ENCODE measurements around the gene BOC.

BOC gene

DNA sequence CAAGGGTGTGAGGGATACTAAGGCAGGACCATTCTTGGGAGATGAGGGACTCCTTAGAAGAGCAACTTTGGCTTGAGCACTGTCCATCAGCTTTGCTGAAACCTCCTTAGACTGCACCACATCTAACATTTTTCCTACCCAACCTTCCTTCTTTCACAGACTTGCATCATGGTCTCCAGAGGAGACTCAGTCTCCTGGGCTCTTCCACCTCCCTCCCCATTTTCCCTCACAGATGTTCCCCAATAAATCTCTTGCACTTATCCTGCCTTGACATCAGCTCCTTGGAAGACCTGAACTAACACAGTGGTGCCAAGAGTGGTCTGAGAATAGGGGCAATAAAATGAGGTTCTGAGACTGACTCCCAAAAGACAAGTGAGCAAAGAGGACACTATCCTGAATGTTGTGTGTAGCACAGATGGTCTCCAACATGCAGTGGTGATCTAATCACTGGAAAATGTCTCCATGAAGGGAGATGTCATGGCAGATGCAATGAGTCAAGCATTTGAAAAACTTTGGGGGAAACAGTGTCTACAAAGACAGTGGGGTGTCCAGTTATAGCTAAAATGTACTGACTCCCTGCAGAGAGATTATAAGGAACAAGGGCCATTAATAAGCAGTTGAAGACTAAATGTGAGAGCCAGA, 26.0 kb upstream of the BOC start:
- DNase-seq (ENCODE audit: low read depth): no peak

DNA sequence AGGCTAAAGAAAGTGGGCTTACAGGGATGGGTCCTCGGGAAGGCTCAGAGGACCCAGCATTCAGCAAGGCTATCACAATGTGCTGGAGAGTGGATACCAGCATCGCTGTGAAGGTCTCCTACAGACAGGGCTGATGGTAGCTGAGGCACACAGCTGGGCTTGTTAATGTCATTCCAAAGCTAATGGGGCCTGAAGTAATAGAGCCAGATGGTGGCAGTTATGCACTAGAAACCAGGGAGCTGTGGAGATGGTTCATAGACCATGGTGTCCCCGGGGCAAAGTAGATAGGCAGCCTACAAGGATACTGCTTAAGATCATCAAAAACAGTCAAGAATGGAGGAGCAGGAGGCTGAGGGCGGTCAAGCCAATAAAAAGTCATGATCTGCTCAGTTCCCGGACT, 24.8 kb upstream of the BOC start:
- DNase-seq (ENCODE audit: low read depth): no peak

DNA sequence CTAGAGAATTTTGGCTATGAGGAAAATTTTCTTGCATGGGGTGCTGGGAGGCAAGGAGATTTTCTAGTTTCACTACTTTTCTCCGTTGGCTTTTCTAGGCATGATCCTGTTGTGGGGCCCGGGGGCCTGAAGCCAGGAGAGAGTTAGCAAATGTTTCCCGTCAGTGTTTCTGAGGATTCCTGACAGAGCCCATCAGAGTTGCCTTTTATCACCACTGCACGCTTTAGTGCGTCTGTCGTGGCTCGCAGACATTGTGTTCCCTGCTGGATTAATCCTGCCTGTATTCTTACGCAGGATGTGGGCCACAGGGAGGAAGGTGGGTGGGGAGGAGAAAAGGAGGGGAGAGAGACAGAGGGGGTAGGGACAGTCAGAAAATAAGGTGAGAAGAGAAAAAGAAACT, 18.1 kb upstream of the BOC start:
- no peak for DNase-seq (ENCODE audit: low read depth)

DNA sequence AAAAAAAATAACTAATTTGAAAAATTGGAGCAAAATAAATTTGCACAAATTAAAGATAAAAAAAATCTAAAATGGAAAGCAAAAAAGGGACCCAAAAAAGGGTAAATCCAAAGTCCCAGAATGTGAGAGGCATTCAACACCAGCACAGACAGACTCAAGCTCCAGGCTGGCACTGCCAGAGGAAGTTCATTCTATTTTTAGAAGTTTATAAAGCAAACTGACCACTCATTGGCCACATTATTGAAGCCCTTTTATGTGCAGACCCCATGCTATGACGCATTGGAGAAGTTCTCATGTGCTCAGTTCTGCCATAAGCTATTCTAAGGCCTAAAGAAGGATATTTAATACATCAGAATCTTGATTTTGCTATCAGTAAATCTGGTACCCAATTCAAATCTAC, 17.6 kb upstream of the BOC start:
- no peak for DNase-seq (ENCODE audit: low read depth)

DNA sequence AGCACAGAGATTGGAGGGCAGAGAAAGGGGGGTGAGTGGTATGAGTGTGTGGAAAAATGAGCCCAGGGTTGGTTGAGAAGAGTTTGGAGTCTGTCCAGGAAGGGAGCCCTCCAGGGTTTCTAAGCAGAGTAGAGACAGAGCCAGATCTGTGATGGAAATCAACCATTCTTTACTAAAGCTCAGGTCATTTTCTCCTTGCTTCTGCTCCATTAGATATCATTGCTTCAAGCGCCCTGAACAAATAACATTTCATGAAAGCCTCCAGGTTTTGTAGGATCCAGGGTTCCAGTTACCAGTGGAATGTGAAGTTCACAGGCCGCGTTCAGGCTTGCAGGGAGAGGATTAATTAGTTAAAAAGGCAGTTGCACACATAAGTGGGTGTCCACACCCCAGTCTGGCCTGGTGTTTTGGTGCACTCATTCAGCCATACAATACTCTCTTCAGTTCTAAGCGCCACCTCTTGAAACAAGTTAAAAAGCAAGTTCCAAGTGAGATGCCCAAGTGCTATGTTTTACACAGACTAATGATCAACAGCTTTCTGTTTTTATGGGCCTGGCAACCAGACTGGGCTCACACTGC, 16.4 kb upstream of the BOC start:
- DNase-seq (ENCODE audit: low read depth): no peak

DNA sequence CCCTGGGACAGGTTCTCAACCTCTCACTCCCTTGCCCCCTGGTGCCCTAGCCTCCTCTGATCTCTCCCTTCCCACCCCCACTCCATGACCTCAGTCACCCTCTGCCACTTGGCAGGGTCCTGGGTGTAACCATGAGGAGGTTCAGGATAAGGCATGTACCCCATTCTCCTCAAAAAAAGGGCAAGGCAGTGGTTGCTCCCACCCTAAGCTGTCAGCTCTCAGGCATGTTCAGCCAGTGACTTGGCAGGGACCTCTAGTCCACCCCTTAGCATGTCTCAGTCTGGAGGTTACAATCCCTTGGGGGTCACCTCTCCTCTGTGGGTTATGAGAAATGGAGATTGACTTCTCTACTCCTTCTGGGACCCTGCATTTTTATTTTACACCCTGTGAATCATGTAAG, 11.0 kb upstream of the BOC start:
- no peak for DNase-seq (ENCODE audit: low read depth)

DNA sequence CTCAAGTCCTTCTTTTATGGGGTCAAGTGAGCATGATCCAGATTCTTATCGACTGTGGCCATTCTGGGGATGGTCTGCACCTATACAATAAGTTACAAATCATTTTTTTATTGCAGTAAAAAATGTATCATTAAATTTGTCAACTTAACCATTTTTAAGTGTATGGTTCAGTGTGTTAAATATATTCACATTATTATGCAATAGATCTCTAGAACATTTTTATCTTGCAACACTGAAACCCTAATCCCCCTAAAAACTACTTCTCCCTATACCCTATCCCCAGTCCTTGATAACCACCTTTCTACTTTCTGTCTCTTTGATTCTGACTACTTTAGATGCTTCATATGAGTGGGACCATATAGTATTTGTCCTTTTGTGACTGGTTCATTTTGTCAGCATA, 10.4 kb upstream of the BOC start:
- no peak for DNase-seq (ENCODE audit: low read depth)

DNA sequence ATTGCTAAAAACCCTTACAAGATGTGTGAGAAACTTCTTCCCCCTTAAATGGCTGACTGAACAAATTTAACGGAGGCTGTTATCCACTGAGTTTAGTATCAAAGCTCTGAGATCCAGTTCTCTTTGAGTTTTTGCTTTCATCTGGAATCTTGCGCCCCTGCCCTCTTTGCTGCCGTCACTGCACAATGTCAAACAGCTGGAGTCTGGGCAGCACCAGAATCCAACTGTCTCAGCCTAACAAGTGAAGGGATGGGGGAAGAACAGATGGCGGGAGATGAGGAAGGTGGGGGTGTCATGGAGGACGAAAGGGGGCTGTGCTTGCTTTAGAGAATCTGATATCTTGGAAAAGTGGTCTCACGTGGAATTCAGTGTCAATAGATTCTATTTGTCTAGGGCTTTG, 7.0 kb upstream of the BOC start:
- DNase-seq (ENCODE audit: low read depth): no peak

DNA sequence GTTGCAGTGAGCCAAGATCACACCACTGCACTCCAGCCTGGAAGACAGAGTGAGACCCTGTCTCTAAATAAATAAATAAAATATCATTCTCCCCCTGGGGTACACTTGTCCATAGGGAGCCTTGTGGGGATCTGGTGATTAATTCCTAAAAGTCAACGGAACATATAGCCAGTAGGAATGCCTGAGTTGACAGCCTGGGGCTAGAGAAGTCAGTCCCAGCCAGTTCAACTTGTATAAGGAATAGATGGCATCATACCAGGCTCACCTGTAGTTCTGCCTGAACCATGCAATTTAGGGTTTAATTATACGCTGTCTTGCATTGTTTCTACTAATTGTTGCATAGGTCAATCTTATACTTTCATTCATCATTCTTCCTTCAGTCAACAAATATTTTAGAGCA, 5.9 kb upstream of the BOC start:
- DNase-seq (ENCODE audit: low read depth): no peak

DNA sequence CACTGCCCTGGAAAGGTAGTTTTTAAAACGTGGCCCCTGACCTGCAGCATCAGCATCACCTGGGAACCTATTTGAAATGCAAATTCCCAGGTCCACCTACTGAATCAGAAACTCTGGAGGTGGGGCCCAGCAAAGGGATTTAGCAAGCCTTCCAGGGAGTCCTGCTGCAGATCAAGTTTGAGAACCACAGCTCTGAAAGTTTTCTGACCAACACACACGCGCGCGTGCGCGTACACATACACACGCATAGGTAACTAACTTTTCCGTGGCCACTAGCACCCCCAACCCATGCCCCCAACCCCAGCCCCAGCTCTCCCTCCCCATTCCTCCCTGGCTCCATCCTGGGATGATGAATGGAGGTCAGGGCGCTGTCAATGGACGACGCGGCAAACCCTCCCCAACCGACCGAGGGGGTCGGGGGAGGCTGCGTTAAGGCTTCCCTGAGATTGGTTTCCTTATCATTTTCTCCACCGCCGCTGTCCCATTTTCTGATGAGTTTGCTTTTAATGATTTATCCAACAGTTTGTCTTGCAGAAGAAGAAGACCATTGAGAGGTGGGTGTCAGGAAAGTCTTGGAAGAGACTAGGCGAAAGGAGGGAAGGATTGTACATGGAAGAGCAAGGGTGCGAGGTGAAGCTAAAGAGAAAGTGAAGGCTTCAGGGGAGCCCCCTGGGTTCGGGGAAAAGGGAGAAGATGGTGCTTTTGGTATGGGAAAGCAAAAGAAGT, 590 bp upstream of the BOC start:
- no peak for DNase-seq (ENCODE audit: low read depth)

DNA sequence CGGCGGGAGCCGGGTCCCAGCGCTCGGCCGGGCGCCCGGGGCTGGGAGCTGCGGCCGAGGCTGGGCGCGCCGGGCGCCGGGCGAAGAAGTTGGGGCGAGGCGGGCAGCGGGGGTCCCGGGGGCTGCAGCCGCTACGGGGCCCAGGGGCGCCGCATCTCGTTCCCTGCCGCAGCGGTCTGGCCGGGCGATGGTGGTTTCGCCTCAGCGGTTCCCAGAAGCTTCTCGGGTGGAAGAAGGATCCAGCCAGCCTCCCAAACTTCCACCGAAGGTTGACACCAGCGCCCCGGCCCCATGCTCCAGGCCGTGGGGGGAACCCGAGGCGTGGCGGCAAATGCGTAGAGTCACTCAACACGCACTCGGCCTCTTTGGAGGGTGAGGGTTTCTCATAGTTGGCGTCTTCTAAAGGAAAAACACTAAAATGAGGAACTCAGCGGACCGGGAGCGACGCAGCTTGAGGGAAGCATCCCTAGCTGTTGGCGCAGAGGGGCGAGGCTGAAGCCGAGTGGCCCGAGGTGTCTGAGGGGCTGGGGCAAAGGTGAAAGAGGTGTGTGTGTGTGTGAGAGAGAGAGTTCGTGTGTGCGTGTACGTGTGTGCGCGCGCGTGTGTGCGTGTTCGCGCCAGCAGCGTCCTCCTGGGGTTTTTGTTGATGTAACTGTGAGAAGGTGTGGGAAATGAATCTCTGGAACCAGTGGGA, 940 bp downstream of the BOC start:
- no peak for DNase-seq (ENCODE audit: low read depth)

DNA sequence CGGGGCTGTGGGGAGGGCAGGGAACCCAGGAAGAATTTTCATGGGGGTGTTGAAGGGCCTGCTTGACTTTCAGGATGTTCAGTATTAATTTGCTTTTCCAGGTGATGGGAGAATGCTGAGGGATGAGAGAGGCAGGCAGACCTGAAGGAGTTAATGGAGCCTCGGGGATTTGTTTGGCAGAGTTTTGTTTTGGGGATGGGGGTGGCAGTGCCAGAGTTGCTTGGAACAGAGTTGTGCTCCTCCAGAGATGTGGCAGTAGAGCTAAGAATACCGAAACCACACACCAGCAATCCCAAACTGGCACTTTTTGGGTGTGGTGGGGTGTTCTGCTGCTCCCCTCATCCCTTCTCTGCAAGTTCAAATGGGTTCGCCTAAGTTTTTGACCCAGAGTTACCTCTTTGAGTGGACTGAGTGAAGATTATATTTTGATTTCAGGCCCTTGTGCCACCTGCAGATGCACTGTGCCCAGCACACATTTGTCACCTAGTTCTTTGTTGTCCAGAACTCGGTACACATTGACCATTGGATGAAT, 1.6 kb downstream of the BOC start:
- no peak for DNase-seq (ENCODE audit: low read depth)

DNA sequence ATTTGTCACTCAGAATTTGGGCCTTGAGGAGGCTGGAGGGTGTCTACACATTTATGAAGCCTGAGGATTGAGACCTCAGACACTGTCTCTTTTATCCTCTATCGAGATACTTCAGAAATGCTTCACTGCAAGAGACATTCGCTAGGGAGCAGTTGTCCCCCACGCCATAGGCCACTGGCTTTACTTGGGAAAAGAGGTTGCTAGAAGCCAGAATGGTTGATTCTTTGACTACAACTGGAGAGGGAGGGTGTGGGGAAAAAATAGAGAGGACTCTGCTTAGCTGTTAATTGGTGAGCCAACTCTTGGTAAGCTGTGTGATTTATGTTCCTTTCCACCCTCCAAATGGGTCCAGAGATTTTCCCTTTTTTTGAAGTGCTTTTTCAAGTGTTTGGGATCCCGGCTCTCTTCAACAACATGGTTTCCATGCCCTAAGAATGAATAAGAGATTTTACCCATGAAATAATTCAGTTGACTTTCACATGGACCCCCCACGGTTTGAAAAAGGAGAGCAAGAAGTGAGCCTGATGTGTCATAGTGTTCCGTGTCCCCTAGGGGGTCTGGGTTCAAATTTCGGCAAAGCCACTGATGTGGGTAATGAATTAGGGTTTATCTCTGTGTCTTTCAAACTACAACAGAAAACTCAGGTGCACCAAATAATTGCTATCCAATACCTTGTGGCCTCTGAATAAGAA, 2.7 kb downstream of the BOC start:
- DNase-seq (ENCODE audit: low read depth): no peak

DNA sequence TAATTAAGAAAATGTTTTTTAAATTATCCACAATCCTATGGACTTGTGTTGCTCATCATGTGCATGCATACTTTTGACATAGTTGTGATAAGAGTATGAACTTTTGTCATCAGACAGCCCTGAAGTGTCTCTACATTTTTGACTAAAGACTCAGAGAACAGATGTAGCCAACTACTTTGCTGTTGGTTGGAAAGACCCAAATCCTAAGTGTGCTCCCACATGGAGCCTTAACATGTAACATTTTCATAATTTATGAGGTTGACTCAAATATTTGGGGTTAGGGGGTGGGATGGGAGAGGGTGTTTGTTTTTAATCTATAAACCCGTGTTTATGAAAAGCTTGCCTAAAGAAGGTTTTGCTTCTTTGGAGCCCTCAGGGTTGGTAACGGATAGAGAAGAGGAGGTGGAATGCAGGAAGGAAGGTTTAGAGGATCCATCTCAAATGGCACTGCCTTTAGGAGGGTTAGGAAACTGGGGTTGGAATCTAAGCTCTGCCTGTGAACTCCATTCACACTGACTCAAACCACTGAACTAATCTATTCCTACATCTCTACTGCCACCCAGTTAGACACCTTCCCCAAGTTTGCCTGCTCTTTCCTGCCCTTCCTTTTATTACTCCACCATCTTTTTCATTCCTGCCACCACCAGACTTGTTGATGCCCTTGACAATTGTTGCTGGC, 3.7 kb downstream of the BOC start:
- DNase-seq (ENCODE audit: low read depth): peak; percentile 63

DNA sequence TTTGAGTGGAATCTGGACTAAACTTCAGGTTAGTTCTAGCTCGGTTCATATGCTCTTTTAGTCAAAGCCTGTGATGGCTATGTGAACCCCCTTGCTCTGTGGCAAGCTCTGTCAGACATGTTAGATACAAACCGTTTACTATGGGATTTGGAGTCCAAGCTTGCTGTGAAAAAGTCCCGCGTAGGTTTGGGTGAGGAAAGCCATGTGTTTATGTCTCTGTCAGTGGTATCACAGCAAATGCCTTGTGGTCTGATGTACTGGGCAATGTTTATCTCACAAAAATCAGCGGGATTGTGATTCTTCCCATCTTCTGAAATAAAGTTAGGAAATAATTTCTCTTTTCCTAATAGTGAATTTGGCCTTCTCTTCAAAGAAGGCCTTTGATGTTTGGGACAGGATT, 5.0 kb downstream of the BOC start:
- DNase-seq (ENCODE audit: low read depth): no peak

DNA sequence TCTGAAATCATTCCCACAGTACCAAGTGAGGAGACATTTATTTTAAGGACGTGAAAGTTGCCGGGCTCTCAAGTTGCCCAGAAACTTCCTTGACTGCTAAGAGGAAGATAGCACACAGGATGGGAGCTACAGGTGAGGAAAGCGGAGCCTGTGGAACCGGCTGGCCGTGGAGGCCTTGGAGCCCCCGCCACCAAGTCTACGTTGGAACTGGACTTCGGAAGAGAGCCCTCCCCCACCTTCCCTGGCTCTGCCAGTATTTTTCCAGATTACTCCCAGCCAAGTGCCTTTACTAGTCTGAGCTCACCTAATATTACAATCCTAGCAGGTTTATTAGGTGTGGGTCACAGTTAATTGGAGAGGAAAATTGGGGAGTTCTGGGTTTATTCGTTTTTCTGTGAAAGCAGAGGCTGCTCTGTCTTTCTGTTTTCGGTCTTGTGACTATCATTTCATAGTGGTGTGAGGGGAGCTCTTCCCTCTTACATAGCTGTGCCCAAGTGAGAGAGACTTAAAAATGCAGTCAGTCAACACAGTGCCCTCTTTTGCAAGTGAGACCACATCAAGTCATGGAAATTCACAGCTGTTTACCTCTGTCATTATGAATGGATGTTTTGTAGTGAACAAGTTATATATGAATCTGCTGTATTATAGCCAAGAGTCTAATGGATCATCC, 6.8 kb downstream of the BOC start:
- no peak for DNase-seq (ENCODE audit: low read depth)

DNA sequence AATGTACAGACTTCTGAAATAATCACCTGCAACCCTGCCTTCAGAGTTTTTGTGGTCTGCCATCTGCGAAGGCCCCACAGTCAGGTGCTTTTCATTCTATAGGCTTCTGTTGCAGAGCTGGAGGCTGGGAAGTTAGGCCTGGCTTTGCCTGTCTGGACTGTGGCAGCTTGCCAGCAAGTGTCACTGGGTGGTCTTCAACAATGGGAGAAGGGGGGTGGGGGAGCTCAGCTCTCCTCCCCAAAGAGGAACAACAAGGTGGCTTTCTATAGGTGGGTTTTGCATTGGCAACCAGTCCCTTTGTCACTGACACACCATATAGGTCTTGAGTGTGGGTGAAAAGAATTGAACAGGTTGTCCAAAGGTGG, 7.3 kb downstream of the BOC start:
- DNase-seq (ENCODE audit: low read depth): no peak

DNA sequence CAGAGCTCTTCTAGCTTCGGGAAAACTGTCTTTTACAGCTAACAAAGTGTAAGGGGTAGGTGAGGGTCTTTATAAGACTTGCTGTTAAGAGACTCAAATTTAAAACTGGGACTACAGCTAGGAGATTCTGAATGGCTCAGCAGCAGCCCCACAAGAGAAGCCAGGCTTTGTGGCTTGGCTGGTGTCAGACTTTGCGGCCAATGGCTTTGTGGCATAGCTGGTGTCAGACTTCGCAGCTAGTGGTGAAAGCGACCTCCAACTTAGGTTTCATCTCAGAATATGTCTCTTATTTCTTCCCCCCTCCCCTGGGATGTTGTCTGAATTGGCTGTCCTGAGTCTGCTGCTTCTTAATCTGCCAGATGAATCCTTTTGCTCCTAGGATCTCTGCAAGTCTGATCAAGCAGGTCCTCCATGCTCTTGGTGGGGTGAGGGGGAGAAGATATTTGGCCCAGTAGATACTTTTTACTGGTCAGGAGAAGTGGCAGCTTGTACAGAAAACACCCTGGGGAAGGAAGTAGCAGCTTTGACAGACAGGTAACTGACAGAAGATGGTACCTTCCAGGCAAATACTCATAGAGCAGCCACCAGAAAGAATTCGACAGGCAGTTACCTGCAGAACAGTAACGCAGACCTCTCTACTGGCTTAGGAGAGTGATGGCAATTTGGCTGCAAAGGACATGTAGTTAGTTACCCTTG, 8.4 kb downstream of the BOC start:
- no peak for DNase-seq (ENCODE audit: low read depth)

DNA sequence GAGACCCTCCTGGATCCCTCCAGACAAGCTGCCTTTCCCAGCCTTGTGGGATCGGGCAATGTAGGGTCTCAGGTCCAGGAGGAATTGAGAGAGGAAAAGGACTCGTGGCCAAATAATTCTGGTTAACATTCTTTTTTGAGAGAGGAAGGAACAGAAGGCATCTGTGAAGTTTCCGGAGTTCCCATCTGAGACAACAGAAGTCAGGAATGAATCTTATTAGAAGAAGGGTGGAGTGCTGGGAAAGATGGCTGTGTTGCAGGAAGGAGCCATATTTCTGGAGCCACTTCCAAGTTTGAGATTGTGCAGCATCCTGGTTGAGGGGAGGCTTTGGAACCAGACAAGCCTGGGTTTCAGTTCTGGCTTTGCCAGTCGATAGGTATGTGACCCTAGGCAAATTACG, 9.4 kb downstream of the BOC start:
- no peak for DNase-seq (ENCODE audit: low read depth)

DNA sequence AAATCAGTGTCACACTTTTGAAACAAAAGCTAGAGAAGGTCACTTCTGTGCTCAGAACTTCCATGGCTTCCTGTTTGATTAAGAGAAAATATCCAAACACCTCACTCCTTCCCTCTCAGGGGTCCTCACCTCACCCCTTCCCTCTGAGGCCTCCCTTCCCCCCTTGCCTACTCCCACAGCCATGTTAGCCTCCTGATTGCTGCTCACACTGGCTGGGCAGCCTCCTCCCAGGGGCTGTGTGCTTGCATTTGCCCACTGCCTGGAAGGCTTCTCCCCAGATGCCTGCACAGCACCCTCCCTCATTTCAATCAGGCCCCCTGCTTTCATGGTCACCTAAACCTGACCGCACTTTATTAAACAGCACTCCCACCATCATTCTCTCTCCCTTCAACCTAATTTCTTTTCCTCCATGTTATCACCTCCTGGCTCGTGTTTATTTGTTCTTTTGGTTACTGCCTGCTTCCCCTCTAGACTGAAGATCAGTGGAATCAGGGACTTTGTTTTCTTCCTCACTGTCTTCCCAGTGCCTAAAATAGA, 10.4 kb downstream of the BOC start:
- no peak for DNase-seq (ENCODE audit: low read depth)

Measured in HS-5 (cell line).